Erythroblast (primary cell): ENCODE measurements around the gene FAM13A.

Experiments
- GATA1 ChIP-seq: IDR thresholded peaks from 2 replicates; pipeline ENCODE4 v1.6.1; 2011; ENCODE audit warnings: low read depth, mild to moderate bottlenecking, control low read depth, low read length, moderate library complexity
- POLR2A ChIP-seq: IDR thresholded peaks from 2 replicates; pipeline ENCODE4 v1.6.1; 2011; ENCODE audit warnings: mild to moderate bottlenecking, low read length

DNA sequence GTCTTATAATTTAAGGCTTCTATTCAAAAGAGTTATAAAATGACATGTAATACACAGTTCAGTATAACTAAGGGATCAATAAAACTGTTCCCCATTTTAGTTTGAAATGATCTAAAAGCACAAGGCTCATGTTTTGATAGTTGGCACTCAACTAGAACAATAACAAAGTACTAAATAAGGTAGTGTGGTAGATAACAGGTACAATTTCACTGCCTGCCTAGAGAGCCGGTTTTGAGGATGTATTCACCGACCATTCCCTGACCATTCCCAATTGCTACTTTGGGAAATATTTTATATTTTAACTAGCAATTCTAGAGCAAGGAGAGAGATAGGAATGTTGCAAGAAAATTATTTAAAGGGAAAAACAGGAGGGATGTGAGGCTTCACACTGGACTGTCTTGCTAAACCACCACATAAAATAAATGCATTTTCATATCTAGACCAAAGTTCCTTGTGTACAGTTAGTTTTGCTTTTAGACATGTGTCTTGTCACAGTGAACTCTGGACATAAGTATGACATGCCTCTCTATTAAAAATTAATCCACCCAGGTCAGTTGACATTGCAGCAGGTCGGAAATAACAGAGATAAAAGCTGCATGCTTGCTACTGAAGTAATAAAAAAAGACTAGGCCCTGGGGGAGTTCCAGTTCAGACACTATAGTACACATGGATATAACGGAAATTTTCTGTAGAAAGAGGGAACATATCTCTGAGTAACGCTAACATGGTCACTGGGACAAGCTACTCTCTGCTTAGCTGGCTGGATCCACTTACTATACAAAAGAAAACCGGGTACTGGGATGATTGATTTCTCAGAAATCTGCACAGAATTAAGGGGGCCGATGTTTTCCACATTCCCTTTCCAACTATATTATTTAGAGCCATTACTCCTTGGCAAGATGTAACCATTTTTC, 303.1 kb downstream of the FAM13A start:
- TF ChIP-seq POLR2A: no peak
- TF ChIP-seq GATA1: no peak
